K562 (cell line): Measurements from ENCODE around the gene KAT2B. TPM values are rescaled to one million over a fixed set of nuclear protein-coding genes. Genes with fewer than 3 reads are reported as not detected.

ENCODE experiments used
- EWSR1 ChIP-seq: fragments of 450-650 bp; IDR thresholded peaks from 2 replicates; pipeline ENCODE4 v1.6.1; 2018; ENCODE audit warnings: borderline replicate concordance, mild to moderate bottlenecking, low read depth, moderate library complexity; ENCODE audit not compliant: partially characterized antibody
- HDAC2 ChIP-seq: fragments of 450-650 bp; IDR thresholded peaks from 2 replicates; pipeline ENCODE4 v1.6.1; 2016; ENCODE audit warnings: mild to moderate bottlenecking
- HNRNPLL ChIP-seq: fragments of 200-400 bp; formaldehyde crosslinking; IDR thresholded peaks from 2 replicates; pipeline ENCODE4 v1.6.1; 2017; ENCODE audit warnings: low read length, low read depth, mild to moderate bottlenecking; ENCODE audit not compliant: poor library complexity, severe bottlenecking
- RBM17 ChIP-seq: fragments of 200-400 bp; formaldehyde crosslinking; IDR thresholded peaks from 2 replicates; pipeline ENCODE4 v1.6.1; 2017; ENCODE audit warnings: low read depth, mild to moderate bottlenecking, low read length, borderline replicate concordance
- ZNF584 ChIP-seq: fragments of 200-800 bp; sonication (Bioruptor generic); IDR thresholded peaks from 2 replicates; pipeline ENCODE4 v1.6.1; 2016; ENCODE audit warnings: low read depth, mild to moderate bottlenecking, missing genetic modification characterization, missing compliant biosample characterization
- ZSCAN29 ChIP-seq: fragments of 450-650 bp; IDR thresholded peaks from 2 replicates; pipeline ENCODE4 v1.6.1; 2017
- polyA plus RNA-seq, 8 experiments: library from polyadenylated mRNA; depleted of rRNA in 4 of 8; stranded (reverse) in 5 of 8; unstranded in 3 of 8; fragments of >200 nt; fragmentation: Nextera tagmentation in 2 of 8; fragmentation: Illumina TruSeq in 1 of 8; extraction: Ambion mirVana in 2 of 8; extraction: Trizol in 1 of 8; gene quantifications; 2 replicates each; pipeline versions ENCODE4 v1.2.1 to v1.2.3, GENCODE V29; 2011 to 2014; ENCODE audit warnings: inconsistent platforms in 1 of 8, missing spikeins in 1 of 8
- total RNA-seq, 7 experiments: library from RNA; depleted of rRNA in 6 of 7; stranded (reverse); fragments of >200 nt in 6 of 7; fragmentation: Illumina TruSeq in 2 of 7; extraction: Trizol in 2 of 7; gene quantifications; 2 replicates each; pipeline versions ENCODE4 v1.2.1 to v1.2.3, GENCODE V29; 2011 to 2021; ENCODE audit warnings: low replicate concordance in 1 of 7
- TF ChIP-seq, protein P1 (sequence below): fragments of 250-450 bp; sonication (Bioruptor Pico); IDR thresholded peaks from 2 replicates; pipeline ENCODE4 v1.5.0; 2022; ENCODE audit warnings: mild to moderate bottlenecking
- TF ChIP-seq, protein P2 (sequence below): sonication (generic); formaldehyde crosslinking; IDR thresholded peaks from 2 replicates; pipeline ENCODE4 v1.8.0; 2023; ENCODE audit warnings: mild to moderate bottlenecking, missing genetic modification reagents
- TF ChIP-seq, protein P3 (sequence below): fragments of 200-800 bp; sonication (Bioruptor generic); IDR thresholded peaks from 2 replicates; pipeline ENCODE4 v1.6.1; 2017; ENCODE audit warnings: missing genetic modification characterization, missing compliant biosample characterization
- TF ChIP-seq, protein P4 (sequence below): fragments of 250-450 bp; sonication (Bioruptor Pico); IDR thresholded peaks from 2 replicates; pipeline ENCODE4 v1.9.0; 2021; ENCODE audit warnings: mild to moderate bottlenecking
- TF ChIP-seq, protein P5 (sequence below): fragments of 250-450 bp; sonication (Bioruptor Pico); IDR thresholded peaks from 2 replicates; pipeline ENCODE4 v1.4.0; 2020

KAT2B gene
- total and polyA plus RNA-seq, 9 of the 15 experiments (the other 6 are each of a cell fraction or from before 2014, with no cell fraction given), result 3.3 to 14.9 (median 12.2) TPM

DNA sequence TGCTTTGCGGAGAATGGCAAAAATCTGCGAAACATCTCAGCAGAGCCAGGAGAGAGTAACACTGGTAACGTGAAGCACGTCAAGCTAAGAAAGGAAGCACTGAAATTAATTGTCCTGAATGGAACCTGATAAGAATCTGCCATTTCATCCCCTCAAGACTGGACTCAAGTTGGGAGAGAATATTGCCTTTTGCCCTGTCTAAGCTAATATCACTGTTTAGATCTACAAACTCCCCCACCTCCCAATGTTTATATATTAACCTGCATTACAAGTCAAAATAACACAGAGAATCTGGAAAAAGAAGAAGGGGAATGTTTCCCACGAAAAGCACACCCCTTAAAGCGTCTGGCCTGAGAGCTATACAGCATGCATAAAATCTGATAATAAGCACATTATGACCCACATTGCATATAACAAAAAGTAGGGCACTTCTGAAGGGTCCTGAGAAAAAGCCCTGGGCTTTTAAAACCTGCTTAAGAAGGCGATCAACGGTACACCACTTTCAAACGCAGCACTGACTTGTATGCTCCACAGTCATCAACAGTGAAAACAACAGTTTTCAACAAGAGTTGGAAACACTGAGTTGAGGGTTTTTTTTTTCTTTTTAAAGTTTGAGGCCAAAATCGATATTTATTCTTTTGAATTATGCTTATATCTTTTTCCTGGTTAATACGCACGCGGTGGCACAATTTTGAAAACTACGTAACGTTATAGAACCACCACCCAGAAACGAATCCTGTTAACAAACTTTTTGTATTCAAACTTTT is 1.4 kb upstream of the KAT2B start (continued):
- TF ChIP-seq RBM17, result no peak
- TF ChIP-seq HDAC2, result 0 out of 2 replicates have a peak, but pooled peaks have one; percentile 24
- TF ChIP-seq, protein P1, sequence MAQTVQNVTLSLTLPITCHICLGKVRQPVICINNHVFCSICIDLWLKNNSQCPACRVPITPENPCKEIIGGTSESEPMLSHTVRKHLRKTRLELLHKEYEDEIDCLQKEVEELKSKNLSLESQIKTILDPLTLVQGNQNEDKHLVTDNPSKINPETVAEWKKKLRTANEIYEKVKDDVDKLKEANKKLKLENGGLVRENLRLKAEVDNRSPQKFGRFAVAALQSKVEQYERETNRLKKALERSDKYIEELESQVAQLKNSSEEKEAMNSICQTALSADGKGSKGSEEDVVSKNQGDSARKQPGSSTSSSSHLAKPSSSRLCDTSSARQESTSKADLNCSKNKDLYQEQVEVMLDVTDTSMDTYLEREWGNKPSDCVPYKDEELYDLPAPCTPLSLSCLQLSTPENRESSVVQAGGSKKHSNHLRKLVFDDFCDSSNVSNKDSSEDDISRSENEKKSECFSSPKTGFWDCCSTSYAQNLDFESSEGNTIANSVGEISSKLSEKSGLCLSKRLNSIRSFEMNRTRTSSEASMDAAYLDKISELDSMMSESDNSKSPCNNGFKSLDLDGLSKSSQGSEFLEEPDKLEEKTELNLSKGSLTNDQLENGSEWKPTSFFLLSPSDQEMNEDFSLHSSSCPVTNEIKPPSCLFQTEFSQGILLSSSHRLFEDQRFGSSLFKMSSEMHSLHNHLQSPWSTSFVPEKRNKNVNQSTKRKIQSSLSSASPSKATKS (CRISPR knock-in tag), result no peak
- TF ChIP-seq, protein P2, sequence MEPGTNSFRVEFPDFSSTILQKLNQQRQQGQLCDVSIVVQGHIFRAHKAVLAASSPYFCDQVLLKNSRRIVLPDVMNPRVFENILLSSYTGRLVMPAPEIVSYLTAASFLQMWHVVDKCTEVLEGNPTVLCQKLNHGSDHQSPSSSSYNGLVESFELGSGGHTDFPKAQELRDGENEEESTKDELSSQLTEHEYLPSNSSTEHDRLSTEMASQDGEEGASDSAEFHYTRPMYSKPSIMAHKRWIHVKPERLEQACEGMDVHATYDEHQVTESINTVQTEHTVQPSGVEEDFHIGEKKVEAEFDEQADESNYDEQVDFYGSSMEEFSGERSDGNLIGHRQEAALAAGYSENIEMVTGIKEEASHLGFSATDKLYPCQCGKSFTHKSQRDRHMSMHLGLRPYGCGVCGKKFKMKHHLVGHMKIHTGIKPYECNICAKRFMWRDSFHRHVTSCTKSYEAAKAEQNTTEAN (CRISPR knock-in tag), result no peak
- TF ChIP-seq, protein P3, sequence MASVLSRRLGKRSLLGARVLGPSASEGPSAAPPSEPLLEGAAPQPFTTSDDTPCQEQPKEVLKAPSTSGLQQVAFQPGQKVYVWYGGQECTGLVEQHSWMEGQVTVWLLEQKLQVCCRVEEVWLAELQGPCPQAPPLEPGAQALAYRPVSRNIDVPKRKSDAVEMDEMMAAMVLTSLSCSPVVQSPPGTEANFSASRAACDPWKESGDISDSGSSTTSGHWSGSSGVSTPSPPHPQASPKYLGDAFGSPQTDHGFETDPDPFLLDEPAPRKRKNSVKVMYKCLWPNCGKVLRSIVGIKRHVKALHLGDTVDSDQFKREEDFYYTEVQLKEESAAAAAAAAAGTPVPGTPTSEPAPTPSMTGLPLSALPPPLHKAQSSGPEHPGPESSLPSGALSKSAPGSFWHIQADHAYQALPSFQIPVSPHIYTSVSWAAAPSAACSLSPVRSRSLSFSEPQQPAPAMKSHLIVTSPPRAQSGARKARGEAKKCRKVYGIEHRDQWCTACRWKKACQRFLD (CRISPR knock-in tag), result peak; percentile 5; the same call in 1 of the 2 replicates
- no peak for TF ChIP-seq EWSR1
- TF ChIP-seq, protein P4, sequence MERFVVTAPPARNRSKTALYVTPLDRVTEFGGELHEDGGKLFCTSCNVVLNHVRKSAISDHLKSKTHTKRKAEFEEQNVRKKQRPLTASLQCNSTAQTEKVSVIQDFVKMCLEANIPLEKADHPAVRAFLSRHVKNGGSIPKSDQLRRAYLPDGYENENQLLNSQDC (CRISPR knock-in tag), result no peak
- TF ChIP-seq, protein P5, sequence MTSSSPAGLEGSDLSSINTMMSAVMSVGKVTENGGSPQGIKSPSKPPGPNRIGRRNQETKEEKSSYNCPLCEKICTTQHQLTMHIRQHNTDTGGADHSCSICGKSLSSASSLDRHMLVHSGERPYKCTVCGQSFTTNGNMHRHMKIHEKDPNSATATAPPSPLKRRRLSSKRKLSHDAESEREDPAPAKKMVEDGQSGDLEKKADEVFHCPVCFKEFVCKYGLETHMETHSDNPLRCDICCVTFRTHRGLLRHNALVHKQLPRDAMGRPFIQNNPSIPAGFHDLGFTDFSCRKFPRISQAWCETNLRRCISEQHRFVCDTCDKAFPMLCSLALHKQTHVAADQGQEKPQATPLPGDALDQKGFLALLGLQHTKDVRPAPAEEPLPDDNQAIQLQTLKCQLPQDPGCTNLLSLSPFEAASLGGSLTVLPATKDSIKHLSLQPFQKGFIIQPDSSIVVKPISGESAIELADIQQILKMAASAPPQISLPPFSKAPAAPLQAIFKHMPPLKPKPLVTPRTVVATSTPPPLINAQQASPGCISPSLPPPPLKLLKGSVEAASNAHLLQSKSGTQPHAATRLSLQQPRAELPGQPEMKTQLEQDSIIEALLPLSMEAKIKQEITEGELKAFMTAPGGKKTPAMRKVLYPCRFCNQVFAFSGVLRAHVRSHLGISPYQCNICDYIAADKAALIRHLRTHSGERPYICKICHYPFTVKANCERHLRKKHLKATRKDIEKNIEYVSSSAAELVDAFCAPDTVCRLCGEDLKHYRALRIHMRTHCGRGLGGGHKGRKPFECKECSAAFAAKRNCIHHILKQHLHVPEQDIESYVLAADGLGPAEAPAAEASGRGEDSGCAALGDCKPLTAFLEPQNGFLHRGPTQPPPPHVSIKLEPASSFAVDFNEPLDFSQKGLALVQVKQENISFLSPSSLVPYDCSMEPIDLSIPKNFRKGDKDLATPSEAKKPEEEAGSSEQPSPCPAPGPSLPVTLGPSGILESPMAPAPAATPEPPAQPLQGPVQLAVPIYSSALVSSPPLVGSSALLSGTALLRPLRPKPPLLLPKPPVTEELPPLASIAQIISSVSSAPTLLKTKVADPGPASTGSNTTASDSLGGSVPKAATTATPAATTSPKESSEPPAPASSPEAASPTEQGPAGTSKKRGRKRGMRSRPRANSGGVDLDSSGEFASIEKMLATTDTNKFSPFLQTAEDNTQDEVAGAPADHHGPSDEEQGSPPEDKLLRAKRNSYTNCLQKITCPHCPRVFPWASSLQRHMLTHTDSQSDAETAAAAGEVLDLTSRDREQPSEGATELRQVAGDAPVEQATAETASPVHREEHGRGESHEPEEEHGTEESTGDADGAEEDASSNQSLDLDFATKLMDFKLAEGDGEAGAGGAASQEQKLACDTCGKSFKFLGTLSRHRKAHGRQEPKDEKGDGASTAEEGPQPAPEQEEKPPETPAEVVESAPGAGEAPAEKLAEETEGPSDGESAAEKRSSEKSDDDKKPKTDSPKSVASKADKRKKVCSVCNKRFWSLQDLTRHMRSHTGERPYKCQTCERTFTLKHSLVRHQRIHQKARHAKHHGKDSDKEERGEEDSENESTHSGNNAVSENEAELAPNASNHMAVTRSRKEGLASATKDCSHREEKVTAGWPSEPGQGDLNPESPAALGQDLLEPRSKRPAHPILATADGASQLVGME (CRISPR knock-in tag), result no peak
- no peak for TF ChIP-seq ZSCAN29
- TF ChIP-seq HNRNPLL, result no peak
- TF ChIP-seq ZNF584 (CRISPR knock-in tag), result no peak
